Measurements from ENCODE around the gene GYS2.
"Not testable (repeated sequence)": the region's sequence is repeated elsewhere in the genome, so short reads cannot be mapped to it uniquely, and the experiment has no call there.

GYS2 gene

GRCh38 chr12:21599143-21599999 is 5.3 kb downstream of the GYS2 start:
- DNase-seq: no peak

GRCh38 chr12:21598651-21599050 is 6.0 kb downstream of the GYS2 start:
- DNase-seq: no peak

GRCh38 chr12:21595356-21595755 is 9.3 kb downstream of the GYS2 start:
- not testable (repeated sequence) for DNase-seq

GRCh38 chr12:21585485-21585884 is 19.2 kb downstream of the GYS2 start:
- DNase-seq: no peak

- DNase-seq: not testable (repeated sequence)
Measured at GRCh38 chr12:21584403-21585182, 20.1 kb downstream of the GYS2 start.

- DNase-seq: no peak
Measured at GRCh38 chr12:21583587-21583986, 21.1 kb downstream of the GYS2 start.

GRCh38 chr12:21580748-21581516 is 23.7 kb downstream of the GYS2 start:
- DNase-seq: no peak

- no peak for DNase-seq
Measured at GRCh38 chr12:21577516-21577915, 27.1 kb downstream of the GYS2 start.

GRCh38 chr12:21576431-21576830 is 28.2 kb downstream of the GYS2 start:
- no peak for DNase-seq

- DNase-seq: no peak
Measured at GRCh38 chr12:21573733-21574358, 30.8 kb downstream of the GYS2 start.

GRCh38 chr12:21571046-21571445 is 33.6 kb downstream of the GYS2 start:
- no peak for DNase-seq

- no peak for DNase-seq
Measured at GRCh38 chr12:21568115-21568514, 36.5 kb downstream of the GYS2 start.

GRCh38 chr12:21566907-21567394 is 37.7 kb downstream of the GYS2 start:
- DNase-seq: no peak

GRCh38 chr12:21566223-21566906 is 38.3 kb downstream of the GYS2 start:
- DNase-seq: no peak

GRCh38 chr12:21562859-21563258 is 41.8 kb downstream of the GYS2 start:
- DNase-seq: no peak

- no peak for DNase-seq
Measured at GRCh38 chr12:21561158-21561557, 43.5 kb downstream of the GYS2 start.

GRCh38 chr12:21559855-21560569 is 44.6 kb downstream of the GYS2 start:
- no peak for DNase-seq

GRCh38 chr12:21558100-21558679 is 46.5 kb downstream of the GYS2 start:
- no peak for DNase-seq

GRCh38 chr12:21553329-21553675 is 51.3 kb downstream of the GYS2 start:
- no peak for DNase-seq

- DNase-seq: no peak
Measured at GRCh38 chr12:21552635-21553328, 51.9 kb downstream of the GYS2 start.

Measured in NCI-H1436 treated with DMSO at 0.1 percent for 48 hours (cell line).